CD8-positive, alpha-beta memory T cell (primary cell): ENCODE measurements around the gene HTRA3. TPM values are rescaled to one million over a fixed set of nuclear protein-coding genes. Genes with fewer than 3 reads are reported as not detected.

Source experiments
- CTCF ChIA-PET: fragments of 350-600 bp; sonication (Branson Sonifier 250); formaldehyde crosslinking; loops from one replicate; lab custom pipeline; 2021; ENCODE audit warnings: antibody characterized with exemption; lab: Charles Lee
- POLR2A ChIA-PET: fragments of 350-600 bp; sonication (Branson Sonifier 250); formaldehyde crosslinking; loops from one replicate; lab custom pipeline; 2021; ENCODE audit warnings: antibody characterized with exemption; lab: Charles Lee
- DNase-seq, 5 donors: peaks; one replicate each; pipeline versions ENCODE4 v3.0.0 to v3.0.0-alpha.2; 2020 to 2022; ENCODE audit warnings: mixed read lengths in 1 of 5
- H3K27ac ChIP-seq: one replicate; pipeline ENCODE4 v1.7.0; 2013; ENCODE audit warnings: low read depth, mild to moderate bottlenecking, low read length, moderate library complexity
- H3K27me3 ChIP-seq: 2 replicates; pipeline ENCODE4 v1.7.0; 2013; ENCODE audit warnings: low read length, mild to moderate bottlenecking; ENCODE audit not compliant: insufficient read depth, poor library complexity, severe bottlenecking
- H3K36me3 ChIP-seq: 2 replicates; pipeline ENCODE4 v1.7.0; 2013; ENCODE audit warnings: mild to moderate bottlenecking, low read length, moderate library complexity; ENCODE audit not compliant: insufficient read depth
- H3K4me1 ChIP-seq: 2 replicates; pipeline ENCODE4 v1.7.0; 2013; ENCODE audit warnings: mild to moderate bottlenecking, low read length, moderate library complexity; ENCODE audit not compliant: insufficient read depth
- H3K4me3 ChIP-seq: 2 replicates; pipeline ENCODE4 v1.7.0; 2013; ENCODE audit warnings: mild to moderate bottlenecking, low read length
- H3K9me3 ChIP-seq: 2 replicates; pipeline ENCODE4 v1.7.0; 2013; ENCODE audit warnings: mild to moderate bottlenecking, low read length
- H3K27ac Mint-ChIP-seq, 8 donors: one replicate each; pipeline ENCODE4 v1.8.0; 2020 to 2021; ENCODE audit warnings: mixed read lengths in 8 of 8, mild to moderate bottlenecking in 6 of 8, inconsistent platforms in 3 of 8, moderate library complexity in 3 of 8
- H3K27me3 Mint-ChIP-seq, 2 donors: one replicate each; pipeline ENCODE4 v1.8.0; 2020 to 2021; ENCODE audit warnings: mixed read lengths in 2 of 2, mild to moderate bottlenecking in 1 of 2, moderate library complexity in 1 of 2
- H3K36me3 Mint-ChIP-seq, 3 donors: one replicate each; pipeline ENCODE4 v1.8.0; 2020 to 2021; ENCODE audit warnings: mixed read lengths in 3 of 3, inconsistent platforms in 1 of 3, mild to moderate bottlenecking in 1 of 3
- H3K4me1 Mint-ChIP-seq, 3 donors: one replicate each; pipeline ENCODE4 v1.8.0; 2020 to 2021; ENCODE audit warnings: mixed read lengths in 3 of 3, inconsistent platforms in 1 of 3, mild to moderate bottlenecking in 1 of 3
- H3K4me3 Mint-ChIP-seq, 7 donors: one replicate each; pipeline ENCODE4 v1.8.0; 2020 to 2021; ENCODE audit warnings: mixed read lengths in 7 of 7, mild to moderate bottlenecking in 6 of 7, moderate library complexity in 4 of 7, inconsistent platforms in 2 of 7
- H3K9me3 Mint-ChIP-seq, 5 donors: one replicate each; pipeline ENCODE4 v1.8.0; 2020 to 2022; ENCODE audit warnings: mixed read lengths in 5 of 5, mild to moderate bottlenecking in 3 of 5, moderate library complexity in 2 of 5, inconsistent platforms in 1 of 5
- polyA plus RNA-seq: library from polyadenylated mRNA; unstranded; fragments of 300-500 nt; fragmentation: Illumina TruSeq; gene quantifications from one replicate; pipeline ENCODE4 v1.2.3, GENCODE V29; 2021
- total RNA-seq, 2 experiments: library from RNA; stranded (reverse); gene quantifications; one replicate each; pipeline ENCODE4 v1.2.3, GENCODE V29; 2021

The HTRA3 gene
- total and polyA plus RNA-seq, 3 experiments from 2014 or later, result not detected

- Histone ChIP-seq H3K27me3 (no peaks in the 10 kb centered on the region), H3K27ac (no peak overlapping the region), H3K9me3 (no peaks in the 10 kb centered on the region), H3K36me3 (no peaks in the 10 kb centered on the region), H3K4me3 (no peak overlapping the region), H3K4me1 (no peaks in the 10 kb centered on the region)
- H3K27ac Mint-ChIP-seq, result peak overlapping the region in 1 of 8 donors; percentile 91
- no peaks in the 10 kb centered on the region for H3K27me3 Mint-ChIP-seq
- no peaks in the 10 kb centered on the region for H3K9me3 Mint-ChIP-seq
- CTCF ChIA-PET, result no interaction called here
- DNase-seq, result no peak
- POLR2A ChIA-PET, result no interaction called here
- H3K4me3 Mint-ChIP-seq, result no peak overlapping the region
- H3K4me1 Mint-ChIP-seq, result no peaks in the 10 kb centered on the region
- H3K36me3 Mint-ChIP-seq, result no peaks in the 10 kb centered on the region
Measured at GRCh38 chr4:8284391-8284790, 14.8 kb downstream of the HTRA3 start.

- ChIA-PET POLR2A (no interaction called here), CTCF (no interaction called here)
- peak overlapping the region in 1 of 7 donors; percentile 2 for H3K4me3 Mint-ChIP-seq
- H3K27ac ChIP-seq, result no peak overlapping the region
- no peak overlapping the region for H3K4me3 ChIP-seq
- H3K9me3 ChIP-seq, result no peaks in the 10 kb centered on the region
- H3K27me3 ChIP-seq, result no peaks in the 10 kb centered on the region
- no peaks in the 10 kb centered on the region for H3K36me3 Mint-ChIP-seq
- no peaks in the 10 kb centered on the region for H3K36me3 ChIP-seq
- no peaks in the 10 kb centered on the region for H3K4me1 ChIP-seq
- no peaks in the 10 kb centered on the region for H3K9me3 Mint-ChIP-seq
- no peaks in the 10 kb centered on the region for H3K27me3 Mint-ChIP-seq
- H3K4me1 Mint-ChIP-seq, result no peaks in the 10 kb centered on the region
- no peak overlapping the region for H3K27ac Mint-ChIP-seq
- DNase-seq, result no peak
Measured at GRCh38 chr4:8285143-8285975, 15.8 kb downstream of the HTRA3 start.

- Histone ChIP-seq H3K9me3 (no peaks in the 10 kb centered on the region), H3K27ac (no peak overlapping the region), H3K36me3 (no peaks in the 10 kb centered on the region), H3K4me1 (no peaks in the 10 kb centered on the region), H3K4me3 (no peak overlapping the region), H3K27me3 (no peaks in the 10 kb centered on the region)
- ChIA-PET CTCF (no interaction called here), POLR2A (no interaction called here)
- Mint-ChIP-seq H3K9me3 (no peaks in the 10 kb centered on the region), H3K4me3 (no peak overlapping the region), H3K27ac (no peak overlapping the region), H3K4me1 (no peaks in the 10 kb centered on the region), H3K27me3 (no peaks in the 10 kb centered on the region), H3K36me3 (no peaks in the 10 kb centered on the region)
- DNase-seq, result no peak
Measured at GRCh38 chr4:8285976-8286718, 16.6 kb downstream of the HTRA3 start.

- Mint-ChIP-seq H3K9me3 (no peaks in the 10 kb centered on the region), H3K27me3 (no peaks in the 10 kb centered on the region), H3K4me1 (no peaks in the 10 kb centered on the region), H3K4me3 (no peak overlapping the region), H3K27ac (no peak overlapping the region), H3K36me3 (no peaks in the 10 kb centered on the region)
- Histone ChIP-seq H3K4me3 (no peak overlapping the region), H3K27ac (no peak overlapping the region), H3K27me3 (no peaks in the 10 kb centered on the region), H3K9me3 (no peaks in the 10 kb centered on the region), H3K4me1 (no peaks in the 10 kb centered on the region), H3K36me3 (no peaks in the 10 kb centered on the region)
- ChIA-PET POLR2A (no interaction called here), CTCF (no interaction called here)
- DNase-seq, result no peak
Measured at GRCh38 chr4:8286719-8287342, 17.3 kb downstream of the HTRA3 start.

GRCh38 chr4:8287343-8288280 is 18.1 kb downstream of the HTRA3 start:
- DNase-seq, result no peak
- Histone ChIP-seq H3K36me3 (no peaks in the 10 kb centered on the region), H3K27me3 (no peaks in the 10 kb centered on the region), H3K9me3 (no peaks in the 10 kb centered on the region), H3K4me1 (no peaks in the 10 kb centered on the region), H3K27ac (no peak overlapping the region), H3K4me3 (no peak overlapping the region)
- Mint-ChIP-seq H3K4me1 (no peaks in the 10 kb centered on the region), H3K9me3 (no peaks in the 10 kb centered on the region), H3K36me3 (no peaks in the 10 kb centered on the region), H3K27me3 (no peaks in the 10 kb centered on the region), H3K27ac (no peak overlapping the region), H3K4me3 (no peak overlapping the region)
- CTCF ChIA-PET, result no interaction called here
- POLR2A ChIA-PET, result no interaction called here

GRCh38 chr4:8289151-8289750 is 19.7 kb downstream of the HTRA3 start:
- no peaks in the 10 kb centered on the region for H3K36me3 ChIP-seq
- ChIA-PET CTCF (no interaction called here), POLR2A (no interaction called here)
- no peaks in the 10 kb centered on the region for H3K27me3 Mint-ChIP-seq
- H3K27me3 ChIP-seq, result no peaks in the 10 kb centered on the region
- no peaks in the 10 kb centered on the region for H3K4me1 Mint-ChIP-seq
- H3K27ac Mint-ChIP-seq, result no peak overlapping the region
- no peak overlapping the region for H3K4me3 ChIP-seq
- no peaks in the 10 kb centered on the region for H3K4me1 ChIP-seq
- no peaks in the 10 kb centered on the region for H3K9me3 ChIP-seq
- no peaks in the 10 kb centered on the region for H3K36me3 Mint-ChIP-seq
- H3K9me3 Mint-ChIP-seq, result no peaks in the 10 kb centered on the region
- H3K4me3 Mint-ChIP-seq, result no peak overlapping the region
- H3K27ac ChIP-seq, result no peak overlapping the region
- no peak for DNase-seq

GRCh38 chr4:8289956-8290700 is 20.6 kb downstream of the HTRA3 start:
- POLR2A ChIA-PET, result no interaction called here

More at GRCh38 chr4:8289956-8290700, 20.6 kb downstream of the HTRA3 start:
- Mint-ChIP-seq H3K9me3 (no peaks in the 10 kb centered on the region), H3K27ac (no peak overlapping the region), H3K4me1 (no peaks in the 10 kb centered on the region), H3K36me3 (no peaks in the 10 kb centered on the region), H3K4me3 (no peak overlapping the region), H3K27me3 (no peaks in the 10 kb centered on the region)
- Histone ChIP-seq H3K27me3 (no peaks in the 10 kb centered on the region), H3K27ac (no peak overlapping the region), H3K36me3 (no peaks in the 10 kb centered on the region), H3K9me3 (no peaks in the 10 kb centered on the region), H3K4me1 (no peaks in the 10 kb centered on the region), H3K4me3 (no peak overlapping the region)
- DNase-seq, result peak in 1 of 5 donors; percentile 27
- CTCF ChIA-PET, result no interaction called here
